ENCODE data around the gene CD58.

CD58 gene

GRCh38 chr1:116560704-116561490 is 9.9 kb downstream of the CD58 start (continued):
- no peak for TF ChIP-seq HOXA7 (CRISPR knock-in tag; IDR thresholded peaks at IDR 0.05; ENCODE audit: borderline replicate concordance)
- TF ChIP-seq ZNF560 (tag by site-specific recombination; IDR thresholded peaks at IDR 0.05; ENCODE audit: borderline replicate concordance) = no peak
- no peak for TF ChIP-seq FEZF1 (tag by site-specific recombination; IDR thresholded peaks at IDR 0.05)
- TF ChIP-seq ZNF664 (tag by site-specific recombination; IDR thresholded peaks at IDR 0.05) = no peak
- no peak for TF ChIP-seq ZNF274 (IDR thresholded peaks at IDR 0.05; ENCODE audit: low read length)
- TF ChIP-seq ZNF274 (tag by site-specific recombination; IDR thresholded peaks at IDR 0.05; ENCODE audit: borderline replicate concordance) = no peak
- TF ChIP-seq ZNF155 (tag by site-specific recombination; IDR thresholded peaks at IDR 0.05) = no peak
- TF ChIP-seq ZNF394 (tag by site-specific recombination; IDR thresholded peaks at IDR 0.05; ENCODE audit: borderline replicate concordance) = no peak

GRCh38 chr1:116559304-116559761 is 11.5 kb downstream of the CD58 start:
- Histone ChIP-seq H3K9me3 (ENCODE audit: control insufficient read depth, insufficient read depth, low read depth, low read length) (no peaks in the 10 kb centered on the region), H3K4me3 (ENCODE audit: low read depth, low read length) (no peak overlapping the region), H3K27ac (ENCODE audit: extremely low read depth, low read depth, low read length) (no peak overlapping the region), H3K36me3 (ENCODE audit: control insufficient read depth in 2 of 2, insufficient read depth in 1 of 2, low read length in 2 of 2) (no peaks in the 10 kb centered on the region), H3K4me1 (ENCODE audit: control insufficient read depth, insufficient read depth, low read length) (no peaks in the 10 kb centered on the region; the same call in 1 of the 2 replicates)
- POLR2A ChIA-PET = no interaction called here
- TF ChIP-seq ZBTB49 (tag by site-specific recombination; IDR thresholded peaks at IDR 0.05; ENCODE audit: low read depth) = no peak
- no peak for TF ChIP-seq ZSCAN30 (tag by site-specific recombination; IDR thresholded peaks at IDR 0.05)
- no peak for TF ChIP-seq ZNF473 (tag by site-specific recombination; IDR thresholded peaks at IDR 0.05)
- no peak for TF ChIP-seq ZNF133 (tag by site-specific recombination; IDR thresholded peaks at IDR 0.05)
- no peak for TF ChIP-seq SP2 (tag by site-specific recombination; IDR thresholded peaks at IDR 0.05)
- TF ChIP-seq ZNF629 (tag by site-specific recombination; IDR thresholded peaks at IDR 0.05) = no peak
- no peak for TF ChIP-seq ZNF704 (tag by site-specific recombination; IDR thresholded peaks at IDR 0.05)
- CTCF ChIA-PET = no interaction called here

- POLR2A ChIA-PET = no interaction called here
- H3K27ac ChIP-seq (ENCODE audit: extremely low read depth, low read depth, low read length) = no peak overlapping the region
Observed at GRCh38 chr1:116558571-116558970, 12.3 kb downstream of the CD58 start.

More at GRCh38 chr1:116558571-116558970, 12.3 kb downstream of the CD58 start:
- H3K4me3 ChIP-seq (ENCODE audit: low read depth, low read length) = no peak overlapping the region
- CTCF ChIA-PET = no interaction called here
- no peaks in the 10 kb centered on the region; the same call in 1 of the 2 replicates for H3K4me1 ChIP-seq (ENCODE audit: control insufficient read depth, insufficient read depth, low read length)
- no peaks in the 10 kb centered on the region for H3K9me3 ChIP-seq (ENCODE audit: control insufficient read depth, insufficient read depth, low read depth, low read length)
- no peaks in the 10 kb centered on the region for H3K36me3 ChIP-seq (ENCODE audit: control insufficient read depth in 2 of 2, insufficient read depth in 1 of 2, low read length in 2 of 2)
- TF ChIP-seq ZNF585B (tag by site-specific recombination; IDR thresholded peaks at IDR 0.05) (no peak), PRDM4 (tag by site-specific recombination; IDR thresholded peaks at IDR 0.05) (no peak), ZNF549 (tag by site-specific recombination; IDR thresholded peaks at IDR 0.05) (no peak), ZNF48 (tag by site-specific recombination; IDR thresholded peaks at IDR 0.05) (no peak), KLF17 (tag by site-specific recombination; IDR thresholded peaks at IDR 0.05) (no peak), ZNF658 (tag by site-specific recombination; IDR thresholded peaks at IDR 0.05) (no peak), ZNF37A (tag by site-specific recombination; IDR thresholded peaks at IDR 0.05) (no peak), ZNF155 (tag by site-specific recombination; IDR thresholded peaks at IDR 0.05) (no peak)

Measured in HEK293 (cell line).